K562 (cell line): Measurements from ENCODE around the gene MGAT1. TPM values are rescaled to one million over a fixed set of nuclear protein-coding genes. Genes with fewer than 3 reads are reported as not detected.

ENCODE experiments used
- ARHGAP35 ChIP-seq: fragments of 450-650 bp; IDR thresholded peaks from 2 replicates; pipeline ENCODE4 v1.6.1; 2018; ENCODE audit not compliant: partially characterized antibody
- BRF1 ChIP-seq: IDR thresholded peaks from 3 replicates; pipeline ENCODE4 v1.6.1; 2011; ENCODE audit warnings: borderline replicate concordance, mild to moderate bottlenecking; ENCODE audit not compliant: insufficient read length; ENCODE audit errors: extremely low read depth
- CHD2 ChIP-seq: IDR thresholded peaks from 2 replicates; pipeline ENCODE4 v1.6.1; 2011; ENCODE audit warnings: low read depth, low read length
- E2F3 ChIP-seq: fragments of 250-450 bp; sonication (Bioruptor Pico); IDR thresholded peaks from 2 replicates; pipeline ENCODE4 v1.4.0; 2020; ENCODE audit warnings: mild to moderate bottlenecking
- FOS ChIP-seq: IDR thresholded peaks from 3 replicates; pipeline ENCODE4 v1.6.1; 2011; ENCODE audit not compliant: insufficient read length; ENCODE audit errors: extremely low read depth
- HIVEP1 ChIP-seq: fragments of 250-450 bp; sonication (Bioruptor Pico); IDR thresholded peaks from 2 replicates; pipeline ENCODE4 v1.4.0; 2020; ENCODE audit warnings: mild to moderate bottlenecking
- HNRNPK ChIP-seq: fragments of 200-400 bp; formaldehyde crosslinking; IDR thresholded peaks from one replicate; pipeline ENCODE4 v1.6.1; 2018; ENCODE audit warnings: mild to moderate bottlenecking, low read depth, low read length; ENCODE audit not compliant: poor library complexity, severe bottlenecking
- KAT2B ChIP-seq: IDR thresholded peaks from one replicate; pipeline ENCODE4 v1.6.1; 2012; ENCODE audit warnings: low read depth, mild to moderate bottlenecking, control low read depth, inconsistent platforms, low read length, moderate library complexity
- KLF1 ChIP-seq: fragments of 450-650 bp; IDR thresholded peaks from 2 replicates; pipeline ENCODE4 v1.6.1; 2016; ENCODE audit warnings: missing genetic modification characterization, missing compliant biosample characterization
- L3MBTL2 ChIP-seq: fragments of 450-650 bp; IDR thresholded peaks from 2 replicates; pipeline ENCODE4 v1.6.1; 2016; ENCODE audit warnings: mild to moderate bottlenecking, moderate library complexity
- MECOM ChIP-seq: fragments of 250-450 bp; sonication (Bioruptor Pico); IDR thresholded peaks from 2 replicates; pipeline ENCODE4 v1.8.0; 2022; ENCODE audit warnings: inconsistent platforms
- MYC ChIP-seq, 2 experiments: fragments of 250-450 bp in 1 of 2; sonication (Bioruptor Pico) in 1 of 2; IDR thresholded peaks; 2 replicates each; pipeline versions ENCODE4 v1.5.1 to v1.6.1; 2012 to 2021; ENCODE audit warnings: low read depth in 2 of 2, borderline replicate concordance in 1 of 2, improper control_type of control experiment in 1 of 2, low read length in 1 of 2, mild to moderate bottlenecking in 1 of 2, moderate library complexity in 1 of 2
- PML ChIP-seq: IDR thresholded peaks from 2 replicates; pipeline ENCODE4 v1.6.1; 2012; ENCODE audit warnings: low read length, inconsistent platforms
- POLR3A ChIP-seq: IDR thresholded peaks from 2 replicates; pipeline ENCODE4 v1.6.1; 2011; ENCODE audit warnings: borderline replicate concordance, mild to moderate bottlenecking, moderate library complexity; ENCODE audit not compliant: insufficient read length, insufficient read depth; ENCODE audit errors: extremely low read depth
- PRMT5 ChIP-seq: sonication (generic); formaldehyde crosslinking; IDR thresholded peaks from 2 replicates; pipeline ENCODE4 v1.5.0; 2020; ENCODE audit warnings: missing genetic modification reagents
- RBFOX2 ChIP-seq: fragments of 200-400 bp; formaldehyde crosslinking; IDR thresholded peaks from 2 replicates; pipeline ENCODE4 v1.6.1; 2017; ENCODE audit warnings: low read depth, mild to moderate bottlenecking, low read length, moderate library complexity
- SAFB ChIP-seq: fragments of 200-400 bp; formaldehyde crosslinking; IDR thresholded peaks from 2 replicates; pipeline ENCODE4 v1.6.1; 2017; ENCODE audit warnings: low read depth, low read length, borderline replicate concordance
- SMARCA4 ChIP-seq: fragments of 450-650 bp; IDR thresholded peaks from 2 replicates; pipeline ENCODE4 v1.6.1; 2016
- SNRNP70 ChIP-seq: fragments of 200-400 bp; formaldehyde crosslinking; optimal IDR thresholded peaks from 2 replicates; pipeline ENCODE3; 2017; ENCODE audit warnings: low read depth, low read length
- STAT5B ChIP-seq: fragments of 250-450 bp; sonication (Bioruptor Pico); IDR thresholded peaks from 2 replicates; pipeline ENCODE4 v1.8.0; 2021; ENCODE audit warnings: mild to moderate bottlenecking, inconsistent platforms
- TBL1XR1 ChIP-seq, 2 experiments: IDR thresholded peaks; 2 replicates each; pipeline ENCODE4 v1.6.1; 2012; ENCODE audit warnings: improper control_type of control experiment in 2 of 2, low read length in 2 of 2, mild to moderate bottlenecking in 1 of 2
- U2AF2 ChIP-seq: fragments of 200-400 bp; formaldehyde crosslinking; optimal IDR thresholded peaks from 2 replicates; pipeline ENCODE3; 2017; ENCODE audit warnings: low read depth, mild to moderate bottlenecking, low read length
- YY1 ChIP-seq, 3 experiments: IDR thresholded peaks; 2 replicates each; pipeline ENCODE4 v1.6.1; 2011; ENCODE audit warnings: low read length in 2 of 3, mild to moderate bottlenecking in 2 of 3, moderate library complexity in 2 of 3, borderline replicate concordance in 1 of 3, control low read depth in 1 of 3, low read depth in 1 of 3; ENCODE audit not compliant: insufficient read depth in 3 of 3, insufficient replicate concordance in 2 of 3, control insufficient read depth in 1 of 3, insufficient read length in 1 of 3; ENCODE audit errors: extremely low read depth in 1 of 3
- ZFPM2 ChIP-seq: fragments of 250-450 bp; sonication (Bioruptor Pico); IDR thresholded peaks from 2 replicates; pipeline ENCODE4 v1.5.1; 2022; ENCODE audit warnings: mild to moderate bottlenecking
- ZNF354B ChIP-seq: fragments of 250-450 bp; sonication (Bioruptor Pico); IDR thresholded peaks from 2 replicates; pipeline ENCODE4 v1.4.0; 2020
- ZNF717 ChIP-seq: fragments of 250-450 bp; sonication (Bioruptor Pico); IDR thresholded peaks from 2 replicates; pipeline ENCODE4 v1.5.0; 2021
- ZNF76 ChIP-seq: fragments of 250-450 bp; sonication (Bioruptor Pico); IDR thresholded peaks from 2 replicates; pipeline ENCODE4 v1.4.0; 2020; ENCODE audit warnings: mild to moderate bottlenecking, moderate library complexity, borderline replicate concordance
- polyA plus RNA-seq, 8 experiments: library from polyadenylated mRNA; depleted of rRNA in 4 of 8; stranded (reverse) in 5 of 8; unstranded in 3 of 8; fragments of >200 nt; fragmentation: Nextera tagmentation in 2 of 8; fragmentation: Illumina TruSeq in 1 of 8; extraction: Ambion mirVana in 2 of 8; extraction: Trizol in 1 of 8; gene quantifications; 2 replicates each; pipeline versions ENCODE4 v1.2.1 to v1.2.3, GENCODE V29; 2011 to 2014; ENCODE audit warnings: inconsistent platforms in 1 of 8, missing spikeins in 1 of 8
- total RNA-seq, 7 experiments: library from RNA; depleted of rRNA in 6 of 7; stranded (reverse); fragments of >200 nt in 6 of 7; fragmentation: Illumina TruSeq in 2 of 7; extraction: Trizol in 2 of 7; gene quantifications; 2 replicates each; pipeline versions ENCODE4 v1.2.1 to v1.2.3, GENCODE V29; 2011 to 2021; ENCODE audit warnings: low replicate concordance in 1 of 7
- TF ChIP-seq, protein P1 (sequence below): fragments of 250-450 bp; sonication (Bioruptor Pico); IDR thresholded peaks from 2 replicates; pipeline ENCODE4 v1.9.0; 2021; ENCODE audit warnings: mild to moderate bottlenecking
- TF ChIP-seq, protein P2 (sequence below): fragments of 450-650 bp; formaldehyde crosslinking; IDR thresholded peaks from 2 replicates; pipeline ENCODE4 v1.4.0; 2022; ENCODE audit warnings: missing genetic modification characterization

Gene MGAT1
- total and polyA plus RNA-seq, 9 of the 15 experiments (the other 6 are each of a cell fraction or from before 2014, with no cell fraction given) = 3.9 to 82.7 (median 44.5) TPM

DNA sequence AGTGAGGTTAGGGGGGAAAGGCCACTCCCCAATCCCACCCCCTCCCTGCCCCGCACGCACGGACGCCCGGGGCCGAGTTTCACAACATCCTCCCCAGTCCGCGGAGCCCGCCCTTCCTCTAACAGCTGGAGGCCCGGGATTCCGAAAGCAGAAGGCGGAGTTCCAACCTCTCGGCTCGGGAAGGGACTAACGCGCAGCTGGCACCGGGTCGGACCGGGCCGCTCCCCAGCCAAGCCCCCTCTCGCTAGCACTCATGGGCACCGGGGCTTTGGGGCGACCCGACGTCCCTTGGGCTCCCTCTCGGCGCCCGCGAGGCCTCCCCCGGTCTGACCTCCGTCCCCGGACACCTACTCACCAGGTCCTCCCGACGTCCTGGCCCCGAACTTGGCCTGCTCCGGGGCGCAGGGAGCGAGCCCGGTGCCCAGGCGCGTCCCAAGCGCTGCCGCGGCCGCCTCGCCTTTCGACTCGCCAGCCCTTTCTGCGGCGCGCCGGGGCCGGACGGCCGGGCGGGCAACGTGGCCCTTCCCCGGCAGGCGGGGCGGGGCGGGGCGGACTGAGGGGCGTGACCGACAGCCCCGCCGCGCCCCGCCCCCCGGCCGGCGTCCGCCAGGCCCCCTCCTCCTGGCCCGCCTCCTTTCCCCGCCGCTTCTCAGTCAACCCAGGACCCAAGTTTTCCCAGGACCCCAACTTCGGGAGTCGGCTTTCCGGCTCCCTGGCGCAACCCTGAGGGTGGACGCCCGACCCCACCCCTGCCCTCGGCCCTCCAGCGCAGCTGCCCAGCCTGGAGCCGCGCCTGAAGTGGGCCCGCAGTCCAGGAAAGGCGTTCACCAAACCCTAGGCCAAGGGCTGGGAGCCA is at the start of gene MGAT1 (continued):
- TF ChIP-seq MYC (IDR thresholded peaks at IDR 0.05; ENCODE audit: low read depth, low read length) = peak; percentile 71
- TF ChIP-seq MYC (CRISPR knock-in tag; IDR thresholded peaks at IDR 0.05; ENCODE audit: borderline replicate concordance, low read depth) = peak; percentile 34; the same call in 1 of the 2 replicates
- TF ChIP-seq RBFOX2 = peak; percentile 91
- no peak for TF ChIP-seq CHD2
- TF ChIP-seq HNRNPK = no peak
- TF ChIP-seq PML = no peak
- TF ChIP-seq PRMT5 (CRISPR knock-in tag) = no peak
- no peak for TF ChIP-seq TBL1XR1 (IDR thresholded peaks at IDR 0.05; ENCODE audit: low read length in 2 of 2)
- TF ChIP-seq STAT5B (CRISPR knock-in tag) = no peak
- TF ChIP-seq U2AF2 = no peak
- no peak for TF ChIP-seq KAT2B
- no peak for TF ChIP-seq SNRNP70
- no peak for TF ChIP-seq MECOM (CRISPR knock-in tag)
- TF ChIP-seq ZFPM2 = no peak
- TF ChIP-seq ZNF717 = no peak
- TF ChIP-seq BRF1 = no peak
- no peak for TF ChIP-seq ARHGAP35
- peak in 2 of 3 experiments; percentile 13 to 19 for TF ChIP-seq YY1 (IDR thresholded peaks at IDR 0.05; ENCODE audit: borderline replicate concordance in 1 of 3, control insufficient read depth in 1 of 3, extremely low read depth in 1 of 3, insufficient read depth in 3 of 3, insufficient read length in 1 of 3, insufficient replicate concordance in 2 of 3, low read depth in 1 of 3, low read length in 2 of 3)
- no peak for TF ChIP-seq SAFB
- TF ChIP-seq KLF1 (tag) = no peak
- TF ChIP-seq, protein P1, sequence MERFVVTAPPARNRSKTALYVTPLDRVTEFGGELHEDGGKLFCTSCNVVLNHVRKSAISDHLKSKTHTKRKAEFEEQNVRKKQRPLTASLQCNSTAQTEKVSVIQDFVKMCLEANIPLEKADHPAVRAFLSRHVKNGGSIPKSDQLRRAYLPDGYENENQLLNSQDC = no peak
- TF ChIP-seq SMARCA4 = no peak
- TF ChIP-seq L3MBTL2 = peak; percentile 41; the same call in 1 of the 2 replicates
- TF ChIP-seq E2F3 (CRISPR knock-in tag) = peak; percentile 62; the same call in 1 of the 2 replicates
- no peak for TF ChIP-seq POLR3A
- TF ChIP-seq ZNF354B (CRISPR knock-in tag) = no peak
- peak; percentile 30; the same call in 1 of the 2 replicates for TF ChIP-seq ZNF76
- TF ChIP-seq FOS = no peak
- 0 out of 2 replicates have a peak, but pooled peaks have one; percentile 15 for TF ChIP-seq HIVEP1 (CRISPR knock-in tag)
- TF ChIP-seq, protein P2, sequence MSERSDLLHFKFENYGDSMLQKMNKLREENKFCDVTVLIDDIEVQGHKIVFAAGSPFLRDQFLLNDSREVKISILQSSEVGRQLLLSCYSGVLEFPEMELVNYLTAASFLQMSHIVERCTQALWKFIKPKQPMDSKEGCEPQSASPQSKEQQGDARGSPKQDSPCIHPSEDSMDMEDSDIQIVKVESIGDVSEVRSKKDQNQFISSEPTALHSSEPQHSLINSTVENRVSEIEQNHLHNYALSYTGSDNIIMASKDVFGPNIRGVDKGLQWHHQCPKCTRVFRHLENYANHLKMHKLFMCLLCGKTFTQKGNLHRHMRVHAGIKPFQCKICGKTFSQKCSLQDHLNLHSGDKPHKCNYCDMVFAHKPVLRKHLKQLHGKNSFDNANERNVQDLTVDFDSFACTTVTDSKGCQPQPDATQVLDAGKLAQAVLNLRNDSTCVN = no peak
